Effector CD4-positive, alpha-beta T cell (primary cell): ENCODE measurements around the gene ARHGEF10L.

Source experiments
- DNase-seq: peaks from one replicate; pipeline ENCODE4 v3.0.0-alpha.2; 2020

ARHGEF10L gene

GRCh38 chr1:17662786-17663185 lies 123.3 kb downstream of the ARHGEF10L start:
- DNase-seq = no peak

GRCh38 chr1:17663646-17664045 lies 124.1 kb downstream of the ARHGEF10L start:
- DNase-seq = no peak

- DNase-seq = no peak
Measured at GRCh38 chr1:17664322-17664721, 124.8 kb downstream of the ARHGEF10L start.

GRCh38 chr1:17665054-17665453 lies 125.6 kb downstream of the ARHGEF10L start:
- DNase-seq = no peak

- DNase-seq = no peak
Measured at GRCh38 chr1:17665950-17666720, 126.6 kb downstream of the ARHGEF10L start.

GRCh38 chr1:17667641-17668040 lies 128.1 kb downstream of the ARHGEF10L start:
- no peak for DNase-seq

- no peak for DNase-seq
Measured at GRCh38 chr1:17668195-17668594, 128.7 kb downstream of the ARHGEF10L start.

GRCh38 chr1:17668624-17669175 lies 129.2 kb downstream of the ARHGEF10L start:
- no peak for DNase-seq

GRCh38 chr1:17669305-17669704 lies 129.8 kb downstream of the ARHGEF10L start:
- DNase-seq = no peak

- no peak for DNase-seq
Measured at GRCh38 chr1:17669866-17670451, 130.5 kb downstream of the ARHGEF10L start.

- no peak for DNase-seq
Measured at GRCh38 chr1:17670587-17671313, 131.3 kb downstream of the ARHGEF10L start.

GRCh38 chr1:17671314-17671705 lies 131.8 kb downstream of the ARHGEF10L start:
- no peak for DNase-seq

GRCh38 chr1:17671741-17672140 lies 132.2 kb downstream of the ARHGEF10L start:
- DNase-seq = no peak

GRCh38 chr1:17672226-17672625 lies 132.7 kb downstream of the ARHGEF10L start:
- no peak for DNase-seq

GRCh38 chr1:17673329-17674072 lies 134.0 kb downstream of the ARHGEF10L start:
- DNase-seq = no peak

- no peak for DNase-seq
Measured at GRCh38 chr1:17674726-17675500, 135.4 kb downstream of the ARHGEF10L start.

GRCh38 chr1:17675744-17676143 lies 136.2 kb downstream of the ARHGEF10L start:
- no peak for DNase-seq

- no peak for DNase-seq
Measured at GRCh38 chr1:17676387-17677060, 137.0 kb downstream of the ARHGEF10L start.

GRCh38 chr1:17678011-17678410 lies 138.5 kb downstream of the ARHGEF10L start:
- DNase-seq = no peak

- no peak for DNase-seq
Measured at GRCh38 chr1:17679856-17680255, 140.4 kb downstream of the ARHGEF10L start.

- DNase-seq = no peak
Measured at GRCh38 chr1:17680308-17680707, 140.8 kb downstream of the ARHGEF10L start.
